Peyer's patch (tissue), 4 donors: ENCODE results near the gene MOSPD2. TPM values are rescaled to one million over a fixed set of nuclear protein-coding genes. Genes with fewer than 3 reads are reported as not detected.

Experiments used
- DNase-seq, 3 donors: peaks; one replicate each; pipeline ENCODE4 v3.0.0-alpha.2; 2017 to 2019
- H3K27ac ChIP-seq, 4 donors: fragments of 200-600 bp; sonication (generic); one replicate each; pipeline ENCODE4 v1.5.1; 2016 to 2019
- H3K27me3 ChIP-seq, 2 donors: fragments of 200-600 bp; sonication (generic); one replicate each; pipeline ENCODE4 v1.5.1; 2019
- H3K36me3 ChIP-seq, 3 donors: fragments of 200-600 bp; sonication (generic); one replicate each; pipeline ENCODE4 v1.5.1; 2016 to 2019
- H3K4me1 ChIP-seq, 4 donors: fragments of 200-600 bp; sonication (generic); one replicate each; pipeline ENCODE4 v1.5.1; 2016 to 2019
- H3K4me3 ChIP-seq, 4 donors: fragments of 200-600 bp; sonication (generic); 1 replicate in 3 of 4; 2 replicates in 1 of 4; pipeline ENCODE4 v1.5.1; 2016 to 2019; ENCODE audit warnings: mild to moderate bottlenecking in 1 of 4
- H3K9me3 ChIP-seq, 4 donors: fragments of 200-600 bp; sonication (generic); one replicate each; pipeline ENCODE4 v1.5.1; 2016 to 2019; ENCODE audit warnings: mild to moderate bottlenecking in 1 of 4
- POLR2A ChIP-seq, 2 donors: fragments of 450-650 bp; IDR thresholded peaks; one replicate each; pipeline ENCODE4 v1.5.1; 2017; ENCODE audit warnings: antibody characterized with exemption in 2 of 2, mild to moderate bottlenecking in 2 of 2, moderate library complexity in 2 of 2
- total RNA-seq, 4 donors: library from RNA; depleted of rRNA; stranded (reverse); fragments of >200 nt; gene quantifications; one replicate each; pipeline ENCODE4 v1.1.0, GENCODE V29; 2016
- TF ChIP-seq, protein P1 (sequence below), 6 experiments: fragments of 450-650 bp in 4 of 6; fragments of 200-600 bp in 2 of 6; sonication (generic) in 1 of 6; IDR thresholded peaks; one replicate each; pipeline ENCODE4 v1.5.1; 2017 to 2019; ENCODE audit warnings: antibody characterized with exemption in 6 of 6, mild to moderate bottlenecking in 3 of 6, moderate library complexity in 1 of 6

MOSPD2 gene
- total RNA-seq, 4 donors from 2014 or later = 9.9 to 24.2 (median 22.0) TPM

DNA sequence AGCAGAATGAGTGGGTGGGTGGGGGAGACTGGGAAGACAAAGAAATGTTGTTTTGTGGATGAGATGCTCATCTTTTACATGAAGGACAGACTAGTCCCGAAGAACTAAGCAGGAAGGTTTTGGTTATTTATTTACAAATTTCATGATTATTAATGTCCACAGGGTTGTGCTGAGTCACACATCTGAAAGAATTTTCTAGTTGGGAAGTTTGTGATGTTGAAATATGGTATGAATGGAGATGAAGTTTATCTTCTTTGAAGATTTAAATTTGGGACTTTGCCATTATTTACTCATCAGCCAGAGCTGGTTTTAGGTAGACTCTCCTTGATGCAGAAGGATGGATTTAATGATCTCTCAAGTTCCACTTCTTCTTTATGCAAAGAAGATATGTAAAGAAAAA lies 75.5 kb downstream of the MOSPD2 start:
- Histone ChIP-seq H3K27me3 (no peaks in the 10 kb centered on the region), H3K36me3 (no peaks in the 10 kb centered on the region), H3K27ac (no peak overlapping the region), H3K9me3 (no peaks in the 10 kb centered on the region), H3K4me3 (no peak overlapping the region), H3K4me1 (no peaks in the 10 kb centered on the region)
- DNase-seq = no peak
- TF ChIP-seq, protein P1, sequence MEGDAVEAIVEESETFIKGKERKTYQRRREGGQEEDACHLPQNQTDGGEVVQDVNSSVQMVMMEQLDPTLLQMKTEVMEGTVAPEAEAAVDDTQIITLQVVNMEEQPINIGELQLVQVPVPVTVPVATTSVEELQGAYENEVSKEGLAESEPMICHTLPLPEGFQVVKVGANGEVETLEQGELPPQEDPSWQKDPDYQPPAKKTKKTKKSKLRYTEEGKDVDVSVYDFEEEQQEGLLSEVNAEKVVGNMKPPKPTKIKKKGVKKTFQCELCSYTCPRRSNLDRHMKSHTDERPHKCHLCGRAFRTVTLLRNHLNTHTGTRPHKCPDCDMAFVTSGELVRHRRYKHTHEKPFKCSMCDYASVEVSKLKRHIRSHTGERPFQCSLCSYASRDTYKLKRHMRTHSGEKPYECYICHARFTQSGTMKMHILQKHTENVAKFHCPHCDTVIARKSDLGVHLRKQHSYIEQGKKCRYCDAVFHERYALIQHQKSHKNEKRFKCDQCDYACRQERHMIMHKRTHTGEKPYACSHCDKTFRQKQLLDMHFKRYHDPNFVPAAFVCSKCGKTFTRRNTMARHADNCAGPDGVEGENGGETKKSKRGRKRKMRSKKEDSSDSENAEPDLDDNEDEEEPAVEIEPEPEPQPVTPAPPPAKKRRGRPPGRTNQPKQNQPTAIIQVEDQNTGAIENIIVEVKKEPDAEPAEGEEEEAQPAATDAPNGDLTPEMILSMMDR (IDR thresholded peaks at IDR 0.05) = no peak
- no peak for TF ChIP-seq POLR2A (IDR thresholded peaks at IDR 0.05)

DNA sequence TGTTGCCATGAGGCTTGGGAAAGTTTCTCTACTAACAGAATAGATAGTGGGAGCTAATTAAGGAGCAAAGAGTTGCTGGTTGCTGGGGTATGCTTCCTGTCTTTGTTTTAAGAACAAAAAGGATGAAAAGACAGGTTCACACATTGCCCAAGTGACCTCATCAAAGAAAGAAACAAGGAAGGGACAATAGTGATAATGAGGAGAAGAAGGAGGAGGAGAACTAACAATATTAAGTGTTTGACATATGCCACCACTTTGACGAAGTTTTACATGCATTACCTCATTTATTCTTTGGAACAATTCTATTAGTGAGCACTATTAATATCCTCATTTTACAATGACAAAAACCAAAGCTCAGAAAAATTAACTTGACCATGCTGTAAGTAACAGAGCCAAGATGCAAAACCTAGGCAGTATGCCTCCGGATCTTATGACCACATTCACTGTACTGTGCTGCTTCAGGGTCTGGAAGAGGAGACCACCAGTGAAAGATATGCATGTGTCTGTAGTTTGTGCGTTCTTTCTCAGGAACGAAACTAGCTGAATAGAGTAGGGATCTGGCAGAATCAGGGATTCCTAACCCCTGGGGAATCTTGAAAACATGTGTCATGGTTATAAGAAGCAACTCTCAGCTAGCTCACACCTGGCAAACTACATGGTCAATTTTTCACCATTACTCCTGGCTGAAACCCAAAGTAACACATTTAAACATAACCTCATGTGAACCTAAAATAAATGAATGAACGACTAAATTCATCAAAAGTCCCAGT lies 83.8 kb downstream of the MOSPD2 start:
- no peaks in the 10 kb centered on the region for H3K9me3 ChIP-seq
- no peaks in the 10 kb centered on the region for H3K4me1 ChIP-seq
- no peaks in the 10 kb centered on the region for H3K36me3 ChIP-seq
- H3K4me3 ChIP-seq = no peak overlapping the region
- H3K27ac ChIP-seq = no peak overlapping the region
- TF ChIP-seq POLR2A (IDR thresholded peaks at IDR 0.05) = no peak
- TF ChIP-seq, protein P1 (IDR thresholded peaks at IDR 0.05) = no peak
- H3K27me3 ChIP-seq = no peaks in the 10 kb centered on the region
- DNase-seq = no peak

DNA sequence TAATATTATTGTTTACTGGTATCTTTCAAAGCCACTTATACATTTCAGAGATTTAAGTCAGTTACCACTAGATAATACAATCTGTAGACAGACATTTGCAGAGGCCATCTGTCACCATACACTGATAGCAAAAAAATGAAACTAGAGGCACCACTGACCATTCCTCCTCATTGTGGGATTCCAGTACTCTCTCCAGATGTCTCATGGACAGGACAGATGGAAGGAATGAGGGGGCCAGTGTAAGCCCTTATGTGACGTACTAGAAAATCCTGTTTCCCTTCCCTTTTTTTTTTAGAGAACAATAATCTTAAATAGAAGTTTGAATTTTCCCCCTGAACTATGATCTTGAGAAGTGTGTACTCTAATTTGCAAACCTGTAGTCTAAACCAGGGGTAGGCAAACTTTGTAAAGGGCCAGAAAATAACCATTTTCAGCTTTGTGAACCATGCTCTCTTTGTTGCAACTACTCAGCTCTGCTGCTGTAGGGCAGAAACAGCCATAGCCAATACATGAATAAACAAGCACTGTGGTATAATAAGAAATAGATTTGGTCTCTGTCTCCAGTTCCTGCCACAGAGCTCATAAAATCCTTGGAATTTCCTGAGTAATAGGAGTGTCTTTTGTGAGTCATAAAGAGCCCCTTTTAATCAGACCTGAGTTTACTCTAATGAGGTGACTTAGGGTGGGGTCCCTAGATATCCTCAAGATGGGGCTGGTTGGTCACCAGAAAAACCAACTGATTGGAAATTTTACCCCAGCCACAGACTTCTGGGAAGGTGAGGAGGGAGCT lies 90.4 kb downstream of the MOSPD2 start:
- Histone ChIP-seq H3K4me3 (no peak overlapping the region), H3K27ac (no peak overlapping the region), H3K27me3 (no peaks in the 10 kb centered on the region), H3K4me1 (no peaks in the 10 kb centered on the region), H3K36me3 (no peaks in the 10 kb centered on the region), H3K9me3 (no peaks in the 10 kb centered on the region)
- TF ChIP-seq POLR2A (IDR thresholded peaks at IDR 0.05) = no peak
- TF ChIP-seq, protein P1 (IDR thresholded peaks at IDR 0.05) = no peak
- DNase-seq = no peak

DNA sequence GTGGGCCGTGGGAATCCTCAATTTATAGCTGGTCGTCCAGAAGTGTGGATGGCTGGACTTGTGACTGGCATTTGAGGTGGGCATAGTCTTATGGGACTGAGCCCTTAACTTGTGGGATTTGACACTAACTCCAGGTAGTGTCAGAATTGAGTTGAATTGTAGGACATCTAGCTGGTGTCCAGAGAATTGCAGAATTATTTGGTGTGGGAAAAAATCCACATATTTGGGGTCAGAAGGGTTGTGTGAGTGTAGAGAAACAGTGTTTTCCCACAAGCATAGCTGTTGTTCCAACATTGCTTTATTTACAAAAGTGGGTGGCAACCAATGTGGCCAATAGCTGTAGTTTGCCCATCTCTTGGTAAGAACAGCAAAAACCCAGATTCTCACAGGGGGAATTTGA lies 91.3 kb downstream of the MOSPD2 start:
- DNase-seq = no peak
- Histone ChIP-seq H3K9me3 (no peaks in the 10 kb centered on the region), H3K4me3 (no peak overlapping the region), H3K27me3 (no peaks in the 10 kb centered on the region), H3K4me1 (no peaks in the 10 kb centered on the region), H3K27ac (no peak overlapping the region), H3K36me3 (no peaks in the 10 kb centered on the region)
- TF ChIP-seq POLR2A (IDR thresholded peaks at IDR 0.05) = no peak
- TF ChIP-seq, protein P1 (IDR thresholded peaks at IDR 0.05) = no peak

Other genes starting within 250 kb of the MOSPD2 start
- 1 to 10 TPM in 3 of 4 donors, under 1 TPM in 1; 0.35 to 5.0 (median 1.6) TPM for gene FANCB, start 352 bp upstream of the MOSPD2 start, total RNA-seq